ENCODE results near the gene JAK1.

- TF ChIP-seq MAFF (IDR thresholded peaks at IDR 0.05; ENCODE audit: low read length) (no peak), POLR2A (conservative IDR thresholded peaks at IDR 0.05) (no peak), ZNF274 (IDR thresholded peaks at IDR 0.05; ENCODE audit: borderline replicate concordance, low read depth, low read length) (no peak), E2F4 (CRISPR knock-in tag; IDR thresholded peaks at IDR 0.05; ENCODE audit: low read depth) (no peak), CTCF (IDR thresholded peaks at IDR 0.05 in 2 of 3, conservative IDR thresholded peaks at IDR 0.05 in 1 of 3; ENCODE audit: insufficient read depth in 2 of 3, low read depth in 1 of 3, low read length in 3 of 3) (no peak), PREB (CRISPR knock-in tag; IDR thresholded peaks at IDR 0.05) (no peak), REST (IDR thresholded peaks at IDR 0.05; ENCODE audit: borderline replicate concordance) (no peak), REST (CRISPR knock-in tag; IDR thresholded peaks at IDR 0.05; ENCODE audit: low read depth) (no peak), MYBL2 (IDR thresholded peaks at IDR 0.05; ENCODE audit: low read depth) (no peak), MYBL2 (CRISPR knock-in tag; IDR thresholded peaks at IDR 0.05; ENCODE audit: borderline replicate concordance) (no peak), TFAP4 (CRISPR knock-in tag; IDR thresholded peaks at IDR 0.05; ENCODE audit: borderline replicate concordance) (no peak), ZNF217 (CRISPR knock-in tag; IDR thresholded peaks at IDR 0.05) (no peak)
These were observed 101.1 kb downstream of the JAK1 start for GRCh38 chr1:64865105-64865757.

Data from K562 (cell line).